HEK293T (cell line): ENCODE data around the gene KLHL15.

Experiments
- ELF4 ChIP-seq: fragments of 450-650 bp; IDR thresholded peaks from 2 replicates; pipeline ENCODE4 v1.6.1; 2017; ENCODE audit warnings: antibody characterized with exemption
- TARDBP ChIP-seq: fragments of 450-650 bp; IDR thresholded peaks from 2 replicates; pipeline ENCODE4 v1.6.1; 2016

DNA sequence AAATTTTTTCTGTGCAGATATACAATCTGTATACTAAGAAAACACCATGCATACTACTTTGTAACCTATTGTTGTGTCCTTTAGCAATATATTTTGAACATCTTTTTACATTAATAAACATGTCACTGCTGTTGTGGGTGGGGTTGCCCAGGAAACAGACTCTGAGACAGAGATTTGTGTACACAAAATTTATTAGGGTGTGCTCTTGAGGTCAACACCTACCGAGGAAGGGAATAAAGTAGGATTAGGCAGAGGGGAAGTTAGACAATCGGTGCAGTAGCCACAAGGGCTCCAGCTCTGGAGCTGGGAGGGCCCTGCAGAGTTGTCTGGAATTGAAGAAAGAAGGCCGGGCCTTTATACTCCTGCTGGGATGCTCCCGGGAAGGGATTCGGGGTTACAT is 62.8 kb downstream of the KLHL15 start:
- TF ChIP-seq TARDBP (no peak), ELF4 (no peak)
